CD14-positive monocyte (primary cell): ENCODE data around the gene OGN. TPM values are rescaled to one million over a fixed set of nuclear protein-coding genes. Genes with fewer than 3 reads are reported as not detected.
A peak's percentile ranks its signal among the peaks of the same experiment; 100 is the strongest.

Source experiments
- DNase-seq, 3 donors: peaks; one replicate each; pipeline ENCODE4 v3.0.0-alpha.2; 2011 to 2022
- H2AFZ ChIP-seq: 2 replicates; pipeline ENCODE4 v1.6.0; 2012; ENCODE audit warnings: mild to moderate bottlenecking, low read depth, low read length, inconsistent platforms; ENCODE audit not compliant: insufficient read depth, poor library complexity, severe bottlenecking
- H3K27ac ChIP-seq, 2 donors: 1 replicate in 1 of 2; 2 replicates in 1 of 2; pipeline ENCODE4 v1.5.1; 2012 to 2013; ENCODE audit warnings: low read length in 2 of 2, control low read depth in 1 of 2, inconsistent platforms in 1 of 2, low read depth in 1 of 2, mild to moderate bottlenecking in 1 of 2
- H3K27me3 ChIP-seq, 2 donors: one replicate each; pipeline versions ENCODE4 v1.6.0 to v1.6.1; 2011 to 2013; ENCODE audit warnings: low read length in 2 of 2; ENCODE audit not compliant: control insufficient read depth in 2 of 2, insufficient read depth in 2 of 2
- H3K36me3 ChIP-seq, 2 donors: replicated peaks in 1 of 2; 1 replicate in 1 of 2; 2 replicates in 1 of 2; pipeline versions ENCODE4 v1.5.1 to v1.6.1; 2012 to 2013; ENCODE audit warnings: low read length in 2 of 2, control low read depth in 1 of 2, inconsistent platforms in 1 of 2, mild to moderate bottlenecking in 1 of 2; ENCODE audit not compliant: insufficient read depth in 2 of 2, control insufficient read depth in 1 of 2
- H3K4me1 ChIP-seq, 2 donors: 1 replicate in 1 of 2; 2 replicates in 1 of 2; pipeline versions ENCODE4 v1.5.1 to v1.6.1; 2012 to 2013; ENCODE audit warnings: low read length in 2 of 2, control low read depth in 1 of 2, inconsistent platforms in 1 of 2, mild to moderate bottlenecking in 1 of 2, moderate library complexity in 1 of 2; ENCODE audit not compliant: insufficient read depth in 2 of 2, control insufficient read depth in 1 of 2
- H3K4me2 ChIP-seq: replicated peaks from 2 replicates; pipeline ENCODE3; 2012; ENCODE audit warnings: low read length, moderate library complexity, mild to moderate bottlenecking; ENCODE audit not compliant: poor library complexity, severe bottlenecking; ENCODE audit errors: extremely low read depth
- H3K4me3 ChIP-seq, 3 experiments: fragments of 200-600 bp in 1 of 3; sonication (generic) in 1 of 3; replicated peaks in 1 of 3; 1 replicate in 2 of 3; 2 replicates in 1 of 3; pipeline ENCODE4 v1.5.1; 2011 to 2013; ENCODE audit warnings: low read length in 3 of 3, mild to moderate bottlenecking in 3 of 3, control low read depth in 2 of 3, low read depth in 2 of 3, inconsistent platforms in 1 of 3, moderate library complexity in 1 of 3
- H3K79me2 ChIP-seq: 2 replicates; pipeline ENCODE4 v1.6.0; 2012; ENCODE audit warnings: mild to moderate bottlenecking, control low read depth, inconsistent platforms, low read length, moderate library complexity; ENCODE audit not compliant: insufficient read depth
- H3K9ac ChIP-seq: 2 replicates; pipeline ENCODE4 v1.6.0; 2017; ENCODE audit warnings: low read length, mild to moderate bottlenecking; ENCODE audit not compliant: insufficient read depth, poor library complexity, severe bottlenecking
- H3K9me3 ChIP-seq, 2 donors: replicated peaks in 1 of 2; 1 replicate in 1 of 2; 2 replicates in 1 of 2; pipeline versions ENCODE4 v1.5.1 to v1.6.1; 2012 to 2013; ENCODE audit warnings: low read length in 2 of 2, control low read depth in 1 of 2; ENCODE audit not compliant: control insufficient read depth in 1 of 2, insufficient read depth in 1 of 2
- H4K20me1 ChIP-seq: 2 replicates; pipeline ENCODE4 v1.6.0; 2012; ENCODE audit warnings: mild to moderate bottlenecking, low read length, control low read depth, moderate library complexity; ENCODE audit not compliant: insufficient read depth
- H3K27ac Mint-ChIP-seq, 7 donors: one replicate each; pipeline ENCODE4 v1.8.0; 2020; ENCODE audit warnings: mild to moderate bottlenecking in 7 of 7, mixed read lengths in 7 of 7, moderate library complexity in 6 of 7, inconsistent platforms in 2 of 7
- H3K27me3 Mint-ChIP-seq, 3 donors: one replicate each; pipeline ENCODE4 v1.8.0; 2021 to 2022; ENCODE audit warnings: low read depth in 3 of 3, mild to moderate bottlenecking in 3 of 3, mixed read lengths in 3 of 3, moderate library complexity in 3 of 3, inconsistent platforms in 1 of 3
- H3K36me3 Mint-ChIP-seq, 2 donors: one replicate each; pipeline ENCODE4 v1.8.0; 2020; ENCODE audit warnings: mixed read lengths in 2 of 2, inconsistent platforms in 1 of 2, mild to moderate bottlenecking in 1 of 2
- H3K4me1 Mint-ChIP-seq: one replicate; pipeline ENCODE4 v1.8.0; 2020; ENCODE audit warnings: mild to moderate bottlenecking, mixed read lengths
- H3K4me3 Mint-ChIP-seq, 2 donors: one replicate each; pipeline ENCODE4 v1.8.0; 2020; ENCODE audit warnings: mild to moderate bottlenecking in 2 of 2, mixed read lengths in 2 of 2, moderate library complexity in 1 of 2
- H3K9me3 Mint-ChIP-seq, 7 donors: one replicate each; pipeline ENCODE4 v1.8.0; 2020 to 2022; ENCODE audit warnings: mixed read lengths in 7 of 7, mild to moderate bottlenecking in 6 of 7, moderate library complexity in 6 of 7, inconsistent platforms in 2 of 7
- WGBS: methylation state at CpG from one replicate; pipeline ENCODE4 v1.1.5; 2013; ENCODE audit warnings: missing lambda C conversion rate; ENCODE audit not compliant: insufficient coverage; 5-methylcytosine and 5-hydroxymethylcytosine counted together
- intact Hi-C, 2 donors: fragments of 100-400 bp; cut with micrococcal nuclease; formaldehyde crosslinking; loops; one replicate each; pipeline versions ENCODE4 v1.15.0 to v1.15.1; 2023
- polyA plus RNA-seq, 3 donors: library from polyadenylated mRNA; depleted of rRNA in 1 of 3; unstranded in 2 of 3; stranded (reverse) in 1 of 3; fragments of 300-500 nt in 2 of 3; fragments of >200 nt in 1 of 3; fragmentation: Illumina TruSeq in 2 of 3; gene quantifications; 1 replicate in 2 of 3; 2 replicates in 1 of 3; pipeline ENCODE4 v1.2.3, GENCODE V29; 2012 to 2021
- TF ChIP-seq, protein P1 (sequence below): fragments of 200-600 bp; IDR thresholded peaks from one replicate; pipeline ENCODE4 v1.8.0; 2022; ENCODE audit warnings: antibody characterized with exemption, mild to moderate bottlenecking

OGN gene
- polyA plus RNA-seq, 3 donors: not detected

DNA sequence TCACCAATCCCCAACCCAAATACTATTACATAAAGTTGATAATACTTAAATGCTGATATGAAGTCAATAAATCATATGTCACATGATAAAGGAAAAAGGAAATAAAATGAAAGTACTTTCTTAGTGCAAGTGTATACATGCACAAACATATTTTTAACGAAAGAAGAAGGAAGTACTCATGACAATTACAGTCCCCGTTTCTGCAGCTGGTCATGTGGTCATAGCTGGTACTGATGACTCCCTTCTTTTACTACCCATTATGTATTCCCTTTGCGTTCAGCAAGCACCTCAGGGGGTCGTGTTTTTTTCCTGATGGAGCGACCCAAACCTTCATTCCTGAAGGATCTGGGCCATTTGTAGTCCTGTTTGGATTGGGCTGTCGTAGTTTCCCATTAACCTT lies 51.3 kb downstream of the OGN start:
- H3K27me3 ChIP-seq: no peaks in the 10 kb centered on the region
- whole genome bisulfite sequencing: 10% methylated on average over 2 of the region's 6 CpGs
- peak; percentile 7 to 25 (median 16) for DNase-seq
- H3K9ac ChIP-seq: no peak overlapping the region
- H3K9me3 ChIP-seq: peaks cover 15 to 16% of the 10 kb centered on the region in 2 donors
- Mint-ChIP-seq H3K4me1 (peaks cover 12% of the 10 kb centered on the region), H3K36me3 (peaks cover 26 to 41% of the 10 kb centered on the region in 2 donors), H3K9me3 (peaks cover 12 to 33% (median 23%) of the 10 kb centered on the region in 7 donors), H3K27me3 (no peaks in the 10 kb centered on the region), H3K27ac (peak overlapping the region in 5 of 7 donors; percentile 4 to 92 (median 69)), H3K4me3 (peak overlapping the region; percentile 43 to 73)
- H3K4me2 ChIP-seq: peak overlapping the region; percentile 26
- TF ChIP-seq, protein P1, sequence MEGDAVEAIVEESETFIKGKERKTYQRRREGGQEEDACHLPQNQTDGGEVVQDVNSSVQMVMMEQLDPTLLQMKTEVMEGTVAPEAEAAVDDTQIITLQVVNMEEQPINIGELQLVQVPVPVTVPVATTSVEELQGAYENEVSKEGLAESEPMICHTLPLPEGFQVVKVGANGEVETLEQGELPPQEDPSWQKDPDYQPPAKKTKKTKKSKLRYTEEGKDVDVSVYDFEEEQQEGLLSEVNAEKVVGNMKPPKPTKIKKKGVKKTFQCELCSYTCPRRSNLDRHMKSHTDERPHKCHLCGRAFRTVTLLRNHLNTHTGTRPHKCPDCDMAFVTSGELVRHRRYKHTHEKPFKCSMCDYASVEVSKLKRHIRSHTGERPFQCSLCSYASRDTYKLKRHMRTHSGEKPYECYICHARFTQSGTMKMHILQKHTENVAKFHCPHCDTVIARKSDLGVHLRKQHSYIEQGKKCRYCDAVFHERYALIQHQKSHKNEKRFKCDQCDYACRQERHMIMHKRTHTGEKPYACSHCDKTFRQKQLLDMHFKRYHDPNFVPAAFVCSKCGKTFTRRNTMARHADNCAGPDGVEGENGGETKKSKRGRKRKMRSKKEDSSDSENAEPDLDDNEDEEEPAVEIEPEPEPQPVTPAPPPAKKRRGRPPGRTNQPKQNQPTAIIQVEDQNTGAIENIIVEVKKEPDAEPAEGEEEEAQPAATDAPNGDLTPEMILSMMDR: no peak
- peaks cover 0 to 15% of the 10 kb centered on the region in 2 donors for H3K36me3 ChIP-seq
- peak overlapping the region in 1 of 2 donors; percentile 61 for H3K27ac ChIP-seq
- no peaks in the 10 kb centered on the region for H4K20me1 ChIP-seq
- H3K4me3 ChIP-seq: peak overlapping the region in 1 of 3 experiments; percentile 18
- H3K4me1 ChIP-seq: peaks cover 3 to 8% of the 10 kb centered on the region in 2 donors
- H3K79me2 ChIP-seq: no peaks in the 10 kb centered on the region
- H2AFZ ChIP-seq: peak overlapping the region; percentile 55
- intact Hi-C loops: no loop called here

DNA sequence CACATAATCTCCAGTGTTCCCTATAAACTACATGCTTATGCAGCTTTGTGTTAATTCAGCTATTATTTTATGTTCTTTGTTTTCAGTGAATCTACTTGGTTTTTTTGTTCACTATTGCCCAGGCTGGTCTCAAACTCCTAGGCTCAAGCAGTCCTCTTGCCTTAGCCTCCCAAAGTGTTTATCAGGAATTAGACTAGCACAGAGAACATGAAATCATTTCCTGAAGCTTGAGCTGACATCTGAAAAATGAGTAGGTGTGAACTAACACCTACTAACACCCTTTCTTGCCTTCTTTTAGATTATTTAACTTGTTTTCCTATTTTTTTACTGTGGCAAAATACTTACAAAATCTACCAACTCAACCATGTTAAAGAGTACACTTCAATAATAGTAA lies 53.6 kb downstream of the OGN start:
- no peak overlapping the region for H2AFZ ChIP-seq

More for the DNA sequence above, 53.6 kb downstream of the OGN start:
- H3K9me3 ChIP-seq: peaks cover 11 to 16% of the 10 kb centered on the region in 2 donors
- peaks cover 12% of the 10 kb centered on the region for H3K4me1 Mint-ChIP-seq
- no peaks in the 10 kb centered on the region for H3K27me3 ChIP-seq
- peaks cover 0 to 22% of the 10 kb centered on the region in 2 donors for H3K36me3 ChIP-seq
- intact Hi-C loops: no loop called here
- TF ChIP-seq, protein P1: no peak
- no peak for DNase-seq
- no peak overlapping the region for H3K4me2 ChIP-seq
- H3K9me3 Mint-ChIP-seq: peaks cover 5 to 20% (median 8%) of the 10 kb centered on the region in 7 donors
- H3K4me3 Mint-ChIP-seq: no peak overlapping the region
- H3K9ac ChIP-seq: no peak overlapping the region
- H3K27ac Mint-ChIP-seq: peak overlapping the region in 1 of 7 donors; percentile 52
- no peak overlapping the region for H3K27ac ChIP-seq
- no peaks in the 10 kb centered on the region for H4K20me1 ChIP-seq
- peaks cover 3 to 8% of the 10 kb centered on the region in 2 donors for H3K4me1 ChIP-seq
- no peaks in the 10 kb centered on the region for H3K79me2 ChIP-seq
- H3K36me3 Mint-ChIP-seq: peaks cover 28 to 30% of the 10 kb centered on the region in 2 donors
- H3K27me3 Mint-ChIP-seq: no peaks in the 10 kb centered on the region
- no peak overlapping the region for H3K4me3 ChIP-seq
